ENCODE measurements around the gene VSTM1.
"Not testable (repeated sequence)": the region's sequence is repeated elsewhere in the genome, so short reads cannot be mapped to it uniquely, and the experiment has no call there.

VSTM1 gene

GRCh38 chr19:54102421-54103169, 38.9 kb upstream of the VSTM1 start, which contains the start of gene NDUFA3 (continued):
- no peak for TF ChIP-seq ZNF596 (tag by site-specific recombination; IDR thresholded peaks at IDR 0.05)
- TF ChIP-seq ZNF707 (tag by site-specific recombination; IDR thresholded peaks at IDR 0.05), result no peak
- TF ChIP-seq ZNF558 (tag by site-specific recombination; IDR thresholded peaks at IDR 0.05), result no peak
- TF ChIP-seq, protein P1, sequence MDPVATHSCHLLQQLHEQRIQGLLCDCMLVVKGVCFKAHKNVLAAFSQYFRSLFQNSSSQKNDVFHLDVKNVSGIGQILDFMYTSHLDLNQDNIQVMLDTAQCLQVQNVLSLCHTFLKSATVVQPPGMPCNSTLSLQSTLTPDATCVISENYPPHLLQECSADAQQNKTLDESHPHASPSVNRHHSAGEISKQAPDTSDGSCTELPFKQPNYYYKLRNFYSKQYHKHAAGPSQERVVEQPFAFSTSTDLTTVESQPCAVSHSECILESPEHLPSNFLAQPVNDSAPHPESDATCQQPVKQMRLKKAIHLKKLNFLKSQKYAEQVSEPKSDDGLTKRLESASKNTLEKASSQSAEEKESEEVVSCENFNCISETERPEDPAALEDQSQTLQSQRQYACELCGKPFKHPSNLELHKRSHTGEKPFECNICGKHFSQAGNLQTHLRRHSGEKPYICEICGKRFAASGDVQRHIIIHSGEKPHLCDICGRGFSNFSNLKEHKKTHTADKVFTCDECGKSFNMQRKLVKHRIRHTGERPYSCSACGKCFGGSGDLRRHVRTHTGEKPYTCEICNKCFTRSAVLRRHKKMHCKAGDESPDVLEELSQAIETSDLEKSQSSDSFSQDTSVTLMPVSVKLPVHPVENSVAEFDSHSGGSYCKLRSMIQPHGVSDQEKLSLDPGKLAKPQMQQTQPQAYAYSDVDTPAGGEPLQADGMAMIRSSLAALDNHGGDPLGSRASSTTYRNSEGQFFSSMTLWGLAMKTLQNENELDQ (tag by site-specific recombination; IDR thresholded peaks at IDR 0.05; ENCODE audit: low read depth), result no peak
- no peak for TF ChIP-seq OVOL3 (tag by site-specific recombination; IDR thresholded peaks at IDR 0.05)
- TF ChIP-seq ZNF777 (tag by site-specific recombination; IDR thresholded peaks at IDR 0.05; ENCODE audit: borderline replicate concordance), result no peak
- TF ChIP-seq ZNF768 (tag by site-specific recombination; IDR thresholded peaks at IDR 0.05), result no peak
- no peak for TF ChIP-seq ZNF19 (tag by site-specific recombination; IDR thresholded peaks at IDR 0.05; ENCODE audit: low read depth)

GRCh38 chr19:54100561-54100960, 36.9 kb upstream of the VSTM1 start, which contains the start of gene OSCAR:
Gene OSCAR, minus strand, starts transcription at chr19:54100803. Its CDS starts 11 bp downstream, at chr19:54100792.
- Histone ChIP-seq H3K4me1 (ENCODE audit: control insufficient read depth, insufficient read depth, low read length) (peaks cover 2% of the 10 kb centered on the region; the same call in 1 of the 2 replicates), H3K9me3 (ENCODE audit: control insufficient read depth, insufficient read depth, low read depth, low read length) (no peaks in the 10 kb centered on the region), H3K4me3 (ENCODE audit: low read depth, low read length) (no peak within 1 kb of the TSS), H3K36me3 (ENCODE audit: control insufficient read depth in 2 of 2, insufficient read depth in 1 of 2, low read length in 2 of 2) (peaks cover 3 to 15% of the 10 kb centered on the region in 2 experiments; a peak in 2 of 3 replicates), H3K27ac (ENCODE audit: extremely low read depth, low read depth, low read length) (no peak within 1 kb of the TSS)
- ChIA-PET CTCF (interaction anchor here (0.6 kb wide), 2 partner anchors 17 to 306 kb away, joined by 3 to 4 read pairs; no protein-coding TSS in a partner anchor), POLR2A (no interaction called here)
- TF ChIP-seq ZNF626 (tag by site-specific recombination; IDR thresholded peaks at IDR 0.05) (no peak), ZBTB20 (tag by site-specific recombination; IDR thresholded peaks at IDR 0.05) (0 out of 2 replicates have a peak, but pooled peaks have one; percentile 25)

DNA sequence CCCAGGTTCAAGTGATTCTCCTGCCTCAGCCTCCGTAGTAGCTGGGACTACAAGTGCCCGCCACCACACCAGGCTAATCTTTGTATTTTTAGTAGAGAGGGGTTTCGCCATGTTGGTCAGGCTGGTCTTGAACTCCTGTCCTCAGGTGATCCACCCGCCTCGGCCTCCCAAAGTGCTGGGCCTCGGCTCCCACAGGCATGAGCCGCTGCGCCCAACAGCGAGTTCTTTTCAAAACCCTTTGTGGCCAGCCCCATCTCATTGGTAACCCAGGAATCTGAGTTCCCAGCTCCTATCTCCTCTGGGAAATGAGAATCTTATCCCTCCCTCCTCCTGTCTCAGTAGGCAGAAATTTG, 36.2 kb upstream of the VSTM1 start:
- 0 out of 2 replicates have a peak, but pooled peaks have one; percentile 30 for TF ChIP-seq ZBTB20 (tag by site-specific recombination; IDR thresholded peaks at IDR 0.05)
- H3K4me3 ChIP-seq (ENCODE audit: low read depth, low read length); POLR2A ChIA-PET; H3K4me1 ChIP-seq (ENCODE audit: control insufficient read depth, insufficient read depth, low read length); H3K36me3 ChIP-seq (ENCODE audit: control insufficient read depth in 2 of 2, insufficient read depth in 1 of 2, low read length in 2 of 2); H3K27ac ChIP-seq (ENCODE audit: extremely low read depth, low read depth, low read length); H3K9me3 ChIP-seq (ENCODE audit: control insufficient read depth, insufficient read depth, low read depth, low read length): not testable (repeated sequence)
- CTCF ChIA-PET, result interaction anchor here (0.6 to 0.9 kb wide), 2 partner anchors 68 to 305 kb away, joined by 3 to 4 read pairs; no protein-coding TSS in a partner anchor

- Histone ChIP-seq H3K9me3 (ENCODE audit: control insufficient read depth, insufficient read depth, low read depth, low read length) (no peaks in the 10 kb centered on the region), H3K27ac (ENCODE audit: extremely low read depth, low read depth, low read length) (no peak overlapping the region), H3K36me3 (ENCODE audit: control insufficient read depth in 2 of 2, insufficient read depth in 1 of 2, low read length in 2 of 2) (peaks cover 0 to 3% of the 10 kb centered on the region in 2 experiments; a peak in 1 of 3 replicates), H3K4me1 (ENCODE audit: control insufficient read depth, insufficient read depth, low read length) (peaks cover under 1% of the 10 kb centered on the region; the same call in 1 of the 2 replicates), H3K4me3 (ENCODE audit: low read depth, low read length) (no peak overlapping the region)
- ChIA-PET CTCF (interaction anchor here (0.9 kb wide), 1 partner anchor 68 kb away, joined by 4 read pairs; no protein-coding TSS in a partner anchor), POLR2A (interaction anchor here (1.2 kb wide), 1 partner anchor 20 kb away, joined by 3 read pairs; no protein-coding TSS in a partner anchor)
- no peak for TF ChIP-seq TCF7L2 (IDR thresholded peaks at IDR 0.05; ENCODE audit: borderline replicate concordance, low read depth, low read length)
- TF ChIP-seq EGR2 (tag by site-specific recombination; IDR thresholded peaks at IDR 0.05; ENCODE audit: low read depth), result no peak
- TF ChIP-seq, protein P2, sequence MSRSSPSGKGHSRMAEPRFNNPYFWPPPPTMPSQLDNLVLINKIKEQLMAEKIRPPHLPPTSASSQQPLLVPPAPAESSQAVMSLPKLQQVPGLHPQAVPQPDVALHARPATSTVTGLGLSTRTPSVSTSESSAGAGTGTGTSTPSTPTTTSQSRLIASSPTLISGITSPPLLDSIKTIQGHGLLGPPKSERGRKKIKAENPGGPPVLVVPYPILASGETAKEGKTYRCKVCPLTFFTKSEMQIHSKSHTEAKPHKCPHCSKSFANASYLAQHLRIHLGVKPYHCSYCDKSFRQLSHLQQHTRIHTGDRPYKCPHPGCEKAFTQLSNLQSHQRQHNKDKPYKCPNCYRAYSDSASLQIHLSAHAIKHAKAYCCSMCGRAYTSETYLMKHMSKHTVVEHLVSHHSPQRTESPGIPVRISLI (tag by site-specific recombination; IDR thresholded peaks at IDR 0.05), result no peak
- no peak for TF ChIP-seq ZNF274 (IDR thresholded peaks at IDR 0.05; ENCODE audit: low read length)
- TF ChIP-seq ZNF274 (tag by site-specific recombination; IDR thresholded peaks at IDR 0.05; ENCODE audit: borderline replicate concordance), result no peak
- TF ChIP-seq ZBTB11 (tag by site-specific recombination; conservative IDR thresholded peaks at IDR 0.05; ENCODE audit: low read depth), result no peak
- no peak for TF ChIP-seq ZNF174 (tag by site-specific recombination; IDR thresholded peaks at IDR 0.05)
- no peak for TF ChIP-seq ZNF585B (tag by site-specific recombination; IDR thresholded peaks at IDR 0.05)
These were observed 35.6 kb upstream of the VSTM1 start for GRCh38 chr19:54099190-54099902.
